Thoracic aorta (tissue), 2 donors: ENCODE data around the gene P3H2. TPM values are rescaled to one million over a fixed set of nuclear protein-coding genes. Genes with fewer than 3 reads are reported as not detected.
A peak's percentile ranks its signal among the peaks of the same experiment; 100 is the strongest.

ENCODE experiments used
- ATAC-seq: fragments of 150-250 bp; one replicate; pipeline ENCODE4 v1.8.0; 2017; ENCODE audit warnings: low read depth; ENCODE audit not compliant: insufficient number of reproducible peaks, low FRiP score
- DNase-seq: peaks from one replicate; pipeline ENCODE4 v3.0.0-alpha.2; 2020; ENCODE audit warnings: low spot score
- H3K27ac ChIP-seq, 2 donors: fragments of 200-600 bp; sonication (generic); 1 replicate in 1 of 2; 2 replicates in 1 of 2; pipeline ENCODE4 v1.5.1; 2016; ENCODE audit warnings: mild to moderate bottlenecking in 2 of 2, moderate library complexity in 2 of 2
- H3K27me3 ChIP-seq: fragments of 200-600 bp; sonication (generic); replicated peaks from 2 replicates; pipeline ENCODE4 v1.6.0; 2016; ENCODE audit warnings: mild to moderate bottlenecking; ENCODE audit not compliant: insufficient read depth
- H3K36me3 ChIP-seq: fragments of 200-600 bp; sonication (generic); one replicate; pipeline ENCODE4 v1.5.1; 2016
- H3K4me1 ChIP-seq, 2 donors: fragments of 200-600 bp; sonication (generic); 1 replicate in 1 of 2; 2 replicates in 1 of 2; pipeline versions ENCODE4 v1.5.1 to v1.6.0; 2016; ENCODE audit warnings: low read depth in 2 of 2, mild to moderate bottlenecking in 1 of 2; ENCODE audit not compliant: control insufficient read depth in 1 of 2
- H3K4me3 ChIP-seq: fragments of 200-600 bp; sonication (generic); 2 replicates; pipeline ENCODE4 v1.5.1; 2016; ENCODE audit warnings: mild to moderate bottlenecking
- H3K9me3 ChIP-seq: fragments of 200-600 bp; sonication (generic); 2 replicates; pipeline ENCODE4 v1.5.1; 2016
- total RNA-seq, 2 donors: library from RNA; depleted of rRNA; stranded (reverse); fragments of >200 nt; gene quantifications; one replicate each; pipeline versions ENCODE4 v1.1.0 to v1.2.3, GENCODE V29; 2016
- TF ChIP-seq, protein P1 (sequence below): fragments of 200-600 bp; sonication (generic); IDR thresholded peaks from one replicate; pipeline ENCODE4 v1.5.1; 2019; ENCODE audit warnings: antibody characterized with exemption

Gene P3H2
- total RNA-seq, 2 donors from 2014 or later = 19.3 to 28.4 TPM

DNA sequence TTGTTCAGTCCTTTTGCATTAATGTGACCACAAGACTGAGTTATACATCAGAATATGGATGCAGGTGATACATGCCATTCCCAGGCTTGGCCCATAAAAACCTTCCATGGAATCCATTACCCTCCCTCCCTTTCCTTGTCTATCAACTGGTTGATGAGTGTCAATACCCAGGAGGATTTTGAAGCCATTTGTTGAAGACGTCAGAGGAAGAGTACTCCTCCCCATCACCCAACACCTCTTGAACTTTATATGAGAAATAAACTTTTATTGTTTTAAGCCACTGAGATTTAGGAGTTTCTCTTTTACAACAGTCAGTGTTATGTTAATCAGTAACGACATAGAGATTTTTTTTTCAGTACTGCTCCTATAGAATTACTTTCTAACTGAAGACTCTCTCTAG lies 55.5 kb downstream of the P3H2 start:
- Histone ChIP-seq H3K4me1 (peaks cover 0 to 10% of the 10 kb centered on the region in 2 donors), H3K4me3 (no peak overlapping the region), H3K27me3 (no peaks in the 10 kb centered on the region), H3K36me3 (no peaks in the 10 kb centered on the region), H3K9me3 (no peaks in the 10 kb centered on the region), H3K27ac (no peak overlapping the region)
- TF ChIP-seq, protein P1, sequence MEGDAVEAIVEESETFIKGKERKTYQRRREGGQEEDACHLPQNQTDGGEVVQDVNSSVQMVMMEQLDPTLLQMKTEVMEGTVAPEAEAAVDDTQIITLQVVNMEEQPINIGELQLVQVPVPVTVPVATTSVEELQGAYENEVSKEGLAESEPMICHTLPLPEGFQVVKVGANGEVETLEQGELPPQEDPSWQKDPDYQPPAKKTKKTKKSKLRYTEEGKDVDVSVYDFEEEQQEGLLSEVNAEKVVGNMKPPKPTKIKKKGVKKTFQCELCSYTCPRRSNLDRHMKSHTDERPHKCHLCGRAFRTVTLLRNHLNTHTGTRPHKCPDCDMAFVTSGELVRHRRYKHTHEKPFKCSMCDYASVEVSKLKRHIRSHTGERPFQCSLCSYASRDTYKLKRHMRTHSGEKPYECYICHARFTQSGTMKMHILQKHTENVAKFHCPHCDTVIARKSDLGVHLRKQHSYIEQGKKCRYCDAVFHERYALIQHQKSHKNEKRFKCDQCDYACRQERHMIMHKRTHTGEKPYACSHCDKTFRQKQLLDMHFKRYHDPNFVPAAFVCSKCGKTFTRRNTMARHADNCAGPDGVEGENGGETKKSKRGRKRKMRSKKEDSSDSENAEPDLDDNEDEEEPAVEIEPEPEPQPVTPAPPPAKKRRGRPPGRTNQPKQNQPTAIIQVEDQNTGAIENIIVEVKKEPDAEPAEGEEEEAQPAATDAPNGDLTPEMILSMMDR = no peak
- DNase-seq (no peak), ATAC-seq (no peak)

- Histone ChIP-seq H3K9me3 (no peaks in the 10 kb centered on the region), H3K36me3 (no peaks in the 10 kb centered on the region), H3K4me3 (no peak overlapping the region), H3K4me1 (peaks cover 0 to 10% of the 10 kb centered on the region in 2 donors), H3K27ac (no peak overlapping the region), H3K27me3 (no peaks in the 10 kb centered on the region)
- TF ChIP-seq, protein P1 = no peak
- ATAC-seq (no peak), DNase-seq (no peak)
Observed at GRCh38 chr3:190064659-190065058, 56.0 kb downstream of the P3H2 start.

DNA sequence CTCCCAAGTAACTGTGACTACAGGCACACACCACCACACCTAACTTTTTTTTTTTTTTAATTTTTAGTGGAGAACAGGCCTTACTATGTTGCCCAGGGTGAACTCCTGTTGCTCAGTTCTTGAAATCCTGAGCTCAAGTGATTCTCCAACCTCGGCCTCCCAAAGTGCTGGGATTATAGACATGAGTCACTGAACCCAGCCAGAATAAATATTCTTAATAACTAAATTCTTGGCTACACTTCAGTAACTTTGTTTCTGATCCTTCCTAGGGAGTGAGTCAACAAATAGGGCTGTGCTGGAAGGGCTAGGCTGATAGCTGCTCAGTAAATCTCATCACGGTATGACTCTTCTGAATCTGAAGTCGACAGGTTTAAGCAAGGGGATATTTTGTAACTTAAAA lies 56.6 kb downstream of the P3H2 start:
- H3K9me3 ChIP-seq = no peaks in the 10 kb centered on the region
- no peaks in the 10 kb centered on the region for H3K36me3 ChIP-seq
- H3K27ac ChIP-seq = no peak overlapping the region
- peaks cover 0 to 11% of the 10 kb centered on the region in 2 donors for H3K4me1 ChIP-seq
- peak; percentile 70 for ATAC-seq
- no peak overlapping the region for H3K4me3 ChIP-seq
- no peak for DNase-seq
- H3K27me3 ChIP-seq = no peaks in the 10 kb centered on the region
- TF ChIP-seq, protein P1 = no peak

GRCh38 chr3:190063490-190063889 lies 57.2 kb downstream of the P3H2 start:
- Histone ChIP-seq H3K36me3 (no peaks in the 10 kb centered on the region), H3K4me1 (peaks cover 0 to 17% of the 10 kb centered on the region in 2 donors), H3K27me3 (no peaks in the 10 kb centered on the region), H3K4me3 (no peak overlapping the region), H3K9me3 (no peaks in the 10 kb centered on the region), H3K27ac (no peak overlapping the region)
- DNase-seq (no peak), ATAC-seq (no peak)
- TF ChIP-seq, protein P1 = no peak

DNA sequence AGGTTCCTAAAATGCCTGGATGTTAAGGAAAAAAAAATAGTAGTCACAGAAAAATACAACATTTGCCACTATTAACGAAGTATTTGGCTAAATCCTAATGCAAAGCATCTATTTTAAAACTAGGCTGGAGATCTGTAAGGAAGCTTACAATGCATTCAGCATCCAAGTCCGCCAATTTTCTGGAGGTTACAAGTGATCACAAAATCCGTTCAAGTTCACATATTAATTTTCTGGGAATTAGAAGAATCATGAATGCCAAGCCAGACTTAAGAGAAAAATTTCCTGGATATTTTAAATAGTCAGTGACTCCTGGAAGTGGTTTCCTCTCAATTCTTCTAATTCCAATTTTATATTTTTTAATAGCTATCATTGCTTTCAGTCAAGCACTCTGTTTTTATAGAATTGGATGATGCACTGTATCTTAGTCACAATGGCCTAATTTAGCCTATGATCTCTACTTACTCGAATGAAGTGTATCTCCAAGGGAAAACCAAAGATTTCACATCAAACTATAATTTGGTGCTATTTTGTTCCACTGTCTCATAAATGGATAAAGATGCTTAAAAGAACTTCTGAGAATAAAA lies 60.4 kb downstream of the P3H2 start:
- H3K27ac ChIP-seq = no peak overlapping the region
- no peaks in the 10 kb centered on the region for H3K9me3 ChIP-seq
- peaks cover 0 to 20% of the 10 kb centered on the region in 2 donors for H3K4me1 ChIP-seq
- H3K4me3 ChIP-seq = no peak overlapping the region
- DNase-seq (no peak), ATAC-seq (no peak)
- no peaks in the 10 kb centered on the region for H3K36me3 ChIP-seq
- H3K27me3 ChIP-seq = no peaks in the 10 kb centered on the region
- TF ChIP-seq, protein P1 = no peak
